ENCODE measurements around the gene PLPP1. TPM values are rescaled to one million over a fixed set of nuclear protein-coding genes. Genes with fewer than 3 reads are reported as not detected.

The PLPP1 gene
- total and polyA plus RNA-seq, 5 donors from 2014 or later, result 5.7 to 10.1 (median 8.1) TPM

- peaks cover 0 to 2% (median 0%) of the 10 kb centered on the region in 7 donors for H3K9me3 Mint-ChIP-seq
- no peak for ATAC-seq (ENCODE audit: low read depth in 2 of 2)
- H3K27me3 Mint-ChIP-seq, result no peaks in the 10 kb centered on the region
- Histone ChIP-seq H3K36me3 (ENCODE audit: control insufficient read depth, insufficient read depth, low read length) (no peaks in the 10 kb centered on the region), H3K9me3 (ENCODE audit: control insufficient read depth in 2 of 2, low read length in 2 of 2) (no peaks in the 10 kb centered on the region), H3K4me1 (ENCODE audit: control insufficient read depth, insufficient read depth, low read length, poor library complexity, severe bottlenecking) (no peaks in the 10 kb centered on the region), H3K27me3 (ENCODE audit: control insufficient read depth, insufficient read depth, low read length) (no peaks in the 10 kb centered on the region), H3K4me3 (ENCODE audit: low read depth, low read length) (no peak overlapping the region), H3K27ac (ENCODE audit: insufficient read depth, low read length, poor library complexity, severe bottlenecking) (no peak overlapping the region)
- no peak overlapping the region for H3K27ac Mint-ChIP-seq
- DNase-seq, result no peak
- no peak overlapping the region for H3K4me3 Mint-ChIP-seq
- peaks cover 8% of the 10 kb centered on the region for H3K36me3 Mint-ChIP-seq
- H3K4me1 Mint-ChIP-seq, result peaks cover 0 to 6% (median 1%) of the 10 kb centered on the region in 4 donors
Measured at GRCh38 chr5:55459572-55459971, 75.2 kb downstream of the PLPP1 start.

GRCh38 chr5:55456216-55456895, 78.4 kb downstream of the PLPP1 start:
- ATAC-seq (ENCODE audit: low read depth in 2 of 2), result no peak
- no peaks in the 10 kb centered on the region for H3K27me3 Mint-ChIP-seq
- no peak for DNase-seq
- Histone ChIP-seq H3K9me3 (ENCODE audit: control insufficient read depth in 2 of 2, low read length in 2 of 2) (no peaks in the 10 kb centered on the region), H3K4me1 (ENCODE audit: control insufficient read depth, insufficient read depth, low read length, poor library complexity, severe bottlenecking) (no peaks in the 10 kb centered on the region), H3K4me3 (ENCODE audit: low read depth, low read length) (no peak overlapping the region), H3K27me3 (ENCODE audit: control insufficient read depth, insufficient read depth, low read length) (no peaks in the 10 kb centered on the region), H3K36me3 (ENCODE audit: control insufficient read depth, insufficient read depth, low read length) (no peaks in the 10 kb centered on the region), H3K27ac (ENCODE audit: insufficient read depth, low read length, poor library complexity, severe bottlenecking) (no peak overlapping the region)
- H3K4me3 Mint-ChIP-seq, result no peak overlapping the region
- no peak overlapping the region for H3K27ac Mint-ChIP-seq
- peaks cover 0 to 1% (median 0%) of the 10 kb centered on the region in 7 donors for H3K9me3 Mint-ChIP-seq
- peaks cover 0 to 6% (median 0%) of the 10 kb centered on the region in 4 donors for H3K4me1 Mint-ChIP-seq
- H3K36me3 Mint-ChIP-seq, result peaks cover 14% of the 10 kb centered on the region

- no peaks in the 10 kb centered on the region for H3K4me1 ChIP-seq (ENCODE audit: control insufficient read depth, insufficient read depth, low read length, poor library complexity, severe bottlenecking)
- no peaks in the 10 kb centered on the region for H3K9me3 ChIP-seq (ENCODE audit: control insufficient read depth in 2 of 2, low read length in 2 of 2)
- Mint-ChIP-seq H3K4me3 (no peak overlapping the region), H3K27me3 (no peaks in the 10 kb centered on the region), H3K36me3 (peaks cover 10% of the 10 kb centered on the region), H3K9me3 (peaks cover 0 to 1% (median 0%) of the 10 kb centered on the region in 7 donors), H3K4me1 (no peaks in the 10 kb centered on the region), H3K27ac (no peak overlapping the region)
- DNase-seq, result no peak
- ATAC-seq (ENCODE audit: low read depth in 2 of 2), result no peak
- no peaks in the 10 kb centered on the region for H3K27me3 ChIP-seq (ENCODE audit: control insufficient read depth, insufficient read depth, low read length)
- no peak overlapping the region for H3K27ac ChIP-seq (ENCODE audit: insufficient read depth, low read length, poor library complexity, severe bottlenecking)
- no peaks in the 10 kb centered on the region for H3K36me3 ChIP-seq (ENCODE audit: control insufficient read depth, insufficient read depth, low read length)
- no peak overlapping the region for H3K4me3 ChIP-seq (ENCODE audit: low read depth, low read length)
Measured at GRCh38 chr5:55454282-55454681, 80.5 kb downstream of the PLPP1 start.

- H3K36me3 Mint-ChIP-seq, result peaks cover 10% of the 10 kb centered on the region
- H3K4me3 Mint-ChIP-seq, result no peak overlapping the region
- Histone ChIP-seq H3K4me1 (ENCODE audit: control insufficient read depth, insufficient read depth, low read length, poor library complexity, severe bottlenecking) (no peaks in the 10 kb centered on the region), H3K27me3 (ENCODE audit: control insufficient read depth, insufficient read depth, low read length) (no peaks in the 10 kb centered on the region), H3K4me3 (ENCODE audit: low read depth, low read length) (no peak overlapping the region), H3K9me3 (ENCODE audit: control insufficient read depth in 2 of 2, low read length in 2 of 2) (no peaks in the 10 kb centered on the region), H3K27ac (ENCODE audit: insufficient read depth, low read length, poor library complexity, severe bottlenecking) (no peak overlapping the region), H3K36me3 (ENCODE audit: control insufficient read depth, insufficient read depth, low read length) (no peaks in the 10 kb centered on the region)
- H3K27ac Mint-ChIP-seq, result no peak overlapping the region
- peaks cover 0 to 1% (median 0%) of the 10 kb centered on the region in 7 donors for H3K9me3 Mint-ChIP-seq
- H3K27me3 Mint-ChIP-seq, result no peaks in the 10 kb centered on the region
- DNase-seq (no peak), ATAC-seq (ENCODE audit: low read depth in 2 of 2) (no peak)
- H3K4me1 Mint-ChIP-seq, result no peaks in the 10 kb centered on the region
Measured at GRCh38 chr5:55453211-55453610, 81.6 kb downstream of the PLPP1 start.

GRCh38 chr5:55451976-55452375, 82.8 kb downstream of the PLPP1 start:
- DNase-seq (no peak), ATAC-seq (ENCODE audit: low read depth in 2 of 2) (no peak)
- no peaks in the 10 kb centered on the region for H3K9me3 ChIP-seq (ENCODE audit: control insufficient read depth in 2 of 2, low read length in 2 of 2)
- H3K27ac ChIP-seq (ENCODE audit: insufficient read depth, low read length, poor library complexity, severe bottlenecking), result no peak overlapping the region
- peaks cover 10% of the 10 kb centered on the region for H3K36me3 Mint-ChIP-seq
- no peaks in the 10 kb centered on the region for H3K4me1 ChIP-seq (ENCODE audit: control insufficient read depth, insufficient read depth, low read length, poor library complexity, severe bottlenecking)
- H3K27me3 ChIP-seq (ENCODE audit: control insufficient read depth, insufficient read depth, low read length), result no peaks in the 10 kb centered on the region
- no peak overlapping the region for H3K4me3 ChIP-seq (ENCODE audit: low read depth, low read length)
- H3K9me3 Mint-ChIP-seq, result peaks cover 0 to 1% (median 0%) of the 10 kb centered on the region in 7 donors
- no peak overlapping the region for H3K27ac Mint-ChIP-seq
- H3K4me3 Mint-ChIP-seq, result no peak overlapping the region
- H3K4me1 Mint-ChIP-seq, result no peaks in the 10 kb centered on the region
- H3K27me3 Mint-ChIP-seq, result no peaks in the 10 kb centered on the region
- no peaks in the 10 kb centered on the region for H3K36me3 ChIP-seq (ENCODE audit: control insufficient read depth, insufficient read depth, low read length)

GRCh38 chr5:55450050-55450765, 84.6 kb downstream of the PLPP1 start:
- Mint-ChIP-seq H3K9me3 (peaks cover 0 to 1% (median 0%) of the 10 kb centered on the region in 7 donors), H3K27ac (peak overlapping the region in 1 of 3 donors; percentile 39), H3K4me1 (peaks cover 0 to under 1% (median 0%) of the 10 kb centered on the region in 4 donors), H3K4me3 (no peak overlapping the region), H3K36me3 (peaks cover 13% of the 10 kb centered on the region), H3K27me3 (no peaks in the 10 kb centered on the region)
- DNase-seq, result no peak
- H3K9me3 ChIP-seq (ENCODE audit: control insufficient read depth in 2 of 2, low read length in 2 of 2), result no peaks in the 10 kb centered on the region
- H3K36me3 ChIP-seq (ENCODE audit: control insufficient read depth, insufficient read depth, low read length), result no peaks in the 10 kb centered on the region
- H3K4me3 ChIP-seq (ENCODE audit: low read depth, low read length), result no peak overlapping the region
- H3K27ac ChIP-seq (ENCODE audit: insufficient read depth, low read length, poor library complexity, severe bottlenecking), result no peak overlapping the region
- H3K4me1 ChIP-seq (ENCODE audit: control insufficient read depth, insufficient read depth, low read length, poor library complexity, severe bottlenecking), result no peaks in the 10 kb centered on the region
- no peak for ATAC-seq (ENCODE audit: low read depth in 2 of 2)
- H3K27me3 ChIP-seq (ENCODE audit: control insufficient read depth, insufficient read depth, low read length), result no peaks in the 10 kb centered on the region

- no peak for DNase-seq
- no peaks in the 10 kb centered on the region for H3K36me3 ChIP-seq (ENCODE audit: control insufficient read depth, insufficient read depth, low read length)
- H3K9me3 ChIP-seq (ENCODE audit: control insufficient read depth in 2 of 2, low read length in 2 of 2), result no peaks in the 10 kb centered on the region
- H3K27me3 ChIP-seq (ENCODE audit: control insufficient read depth, insufficient read depth, low read length), result no peaks in the 10 kb centered on the region
- H3K27ac Mint-ChIP-seq, result no peak overlapping the region
- peaks cover 4% of the 10 kb centered on the region for H3K36me3 Mint-ChIP-seq
- H3K4me3 ChIP-seq (ENCODE audit: low read depth, low read length), result no peak overlapping the region
- peaks cover 0 to 5% (median 0%) of the 10 kb centered on the region in 4 donors for H3K4me1 Mint-ChIP-seq
- no peaks in the 10 kb centered on the region for H3K27me3 Mint-ChIP-seq
- H3K4me3 Mint-ChIP-seq, result no peak overlapping the region
- no peaks in the 10 kb centered on the region for H3K9me3 Mint-ChIP-seq
- H3K27ac ChIP-seq (ENCODE audit: insufficient read depth, low read length, poor library complexity, severe bottlenecking), result no peak overlapping the region
- H3K4me1 ChIP-seq (ENCODE audit: control insufficient read depth, insufficient read depth, low read length, poor library complexity, severe bottlenecking), result no peaks in the 10 kb centered on the region
- ATAC-seq (ENCODE audit: low read depth in 2 of 2), result no peak
Measured at GRCh38 chr5:55446640-55447351, 88.0 kb downstream of the PLPP1 start.
